PFSK-1 (cell line): ENCODE measurements around the gene GINS2.

Experiments used
- POLR2AphosphoS5 ChIP-seq: IDR thresholded peaks from 2 replicates; pipeline ENCODE4 v1.6.1; 2012; ENCODE audit warnings: low read depth, mild to moderate bottlenecking, control low read depth, low read length, moderate library complexity
- SIN3A ChIP-seq: IDR thresholded peaks from 2 replicates; pipeline ENCODE4 v1.6.1; 2012; ENCODE audit warnings: mild to moderate bottlenecking, low read length, moderate library complexity, borderline replicate concordance; ENCODE audit not compliant: insufficient read depth
- TF ChIP-seq, protein P1 (sequence below), 2 experiments: IDR thresholded peaks; 2 replicates each; pipeline versions ENCODE4 v1.6.1 to v1.8.0; 2011 to 2012; ENCODE audit warnings: low read depth in 2 of 2, low read length in 2 of 2, control low read depth in 1 of 2, inconsistent platforms in 1 of 2, mild to moderate bottlenecking in 1 of 2, moderate library complexity in 1 of 2; ENCODE audit not compliant: insufficient read depth in 1 of 2

DNA sequence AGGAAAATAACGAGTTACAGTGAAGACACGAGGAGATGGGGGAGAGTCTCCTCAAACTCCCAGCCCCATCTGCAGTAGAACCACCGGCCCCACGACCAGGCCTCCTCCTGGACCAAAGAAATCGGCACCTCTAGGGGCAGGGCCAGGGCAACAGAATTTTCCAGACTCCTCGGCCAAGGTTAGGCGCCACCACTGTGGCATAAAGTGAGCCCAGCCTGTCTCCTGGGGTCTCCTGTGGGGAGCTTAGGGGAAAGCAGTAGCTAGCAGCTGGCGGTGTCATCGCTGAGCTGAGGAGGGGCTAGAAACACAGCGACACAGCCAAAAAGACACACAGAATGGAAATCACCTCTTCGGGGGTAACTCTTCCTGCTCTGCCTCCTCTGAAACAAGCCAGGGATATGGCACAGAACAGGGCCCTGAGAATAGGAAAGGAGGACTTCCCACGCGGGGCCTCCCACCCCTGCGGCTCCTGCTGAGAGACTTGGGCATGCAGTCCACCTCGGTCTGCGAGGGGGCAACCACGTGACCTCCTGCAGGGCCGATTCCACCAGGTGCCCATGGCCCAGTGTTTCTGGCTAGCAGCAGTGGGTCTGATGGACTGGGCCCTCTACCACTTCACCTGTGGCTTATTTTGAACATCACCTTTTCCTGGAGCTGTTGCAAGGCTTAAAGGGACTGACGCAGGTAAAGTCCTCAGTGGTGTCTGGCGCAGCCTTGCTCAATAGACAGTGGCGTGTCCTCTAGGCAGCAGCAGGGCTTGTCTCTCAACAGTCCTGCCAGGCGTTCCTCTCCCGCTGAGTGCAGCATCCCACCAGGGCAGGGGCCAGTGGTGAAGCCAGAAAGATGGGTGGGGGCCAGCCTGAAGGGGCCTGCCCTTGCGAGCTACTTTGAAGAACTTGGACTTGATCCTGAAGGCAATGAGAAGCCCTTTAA, 6.7 kb upstream of the GINS2 start:
- TF ChIP-seq SIN3A = no peak
- TF ChIP-seq, protein P1, sequence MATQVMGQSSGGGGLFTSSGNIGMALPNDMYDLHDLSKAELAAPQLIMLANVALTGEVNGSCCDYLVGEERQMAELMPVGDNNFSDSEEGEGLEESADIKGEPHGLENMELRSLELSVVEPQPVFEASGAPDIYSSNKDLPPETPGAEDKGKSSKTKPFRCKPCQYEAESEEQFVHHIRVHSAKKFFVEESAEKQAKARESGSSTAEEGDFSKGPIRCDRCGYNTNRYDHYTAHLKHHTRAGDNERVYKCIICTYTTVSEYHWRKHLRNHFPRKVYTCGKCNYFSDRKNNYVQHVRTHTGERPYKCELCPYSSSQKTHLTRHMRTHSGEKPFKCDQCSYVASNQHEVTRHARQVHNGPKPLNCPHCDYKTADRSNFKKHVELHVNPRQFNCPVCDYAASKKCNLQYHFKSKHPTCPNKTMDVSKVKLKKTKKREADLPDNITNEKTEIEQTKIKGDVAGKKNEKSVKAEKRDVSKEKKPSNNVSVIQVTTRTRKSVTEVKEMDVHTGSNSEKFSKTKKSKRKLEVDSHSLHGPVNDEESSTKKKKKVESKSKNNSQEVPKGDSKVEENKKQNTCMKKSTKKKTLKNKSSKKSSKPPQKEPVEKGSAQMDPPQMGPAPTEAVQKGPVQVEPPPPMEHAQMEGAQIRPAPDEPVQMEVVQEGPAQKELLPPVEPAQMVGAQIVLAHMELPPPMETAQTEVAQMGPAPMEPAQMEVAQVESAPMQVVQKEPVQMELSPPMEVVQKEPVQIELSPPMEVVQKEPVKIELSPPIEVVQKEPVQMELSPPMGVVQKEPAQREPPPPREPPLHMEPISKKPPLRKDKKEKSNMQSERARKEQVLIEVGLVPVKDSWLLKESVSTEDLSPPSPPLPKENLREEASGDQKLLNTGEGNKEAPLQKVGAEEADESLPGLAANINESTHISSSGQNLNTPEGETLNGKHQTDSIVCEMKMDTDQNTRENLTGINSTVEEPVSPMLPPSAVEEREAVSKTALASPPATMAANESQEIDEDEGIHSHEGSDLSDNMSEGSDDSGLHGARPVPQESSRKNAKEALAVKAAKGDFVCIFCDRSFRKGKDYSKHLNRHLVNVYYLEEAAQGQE (IDR thresholded peaks at IDR 0.05; ENCODE audit: insufficient read depth in 1 of 2, low read depth in 2 of 2, low read length in 2 of 2) = no peak
- no peak for TF ChIP-seq POLR2AphosphoS5
